Mesenchymal stem cell (in vitro differentiated cells and primary cell): ENCODE results near the gene FARP1.

Source experiments
- DNase-seq: peaks from one replicate; pipeline ENCODE4 v3.0.0-alpha.2; 2013
- H2AFZ ChIP-seq: one replicate; pipeline ENCODE4 v1.6.1; 2013; ENCODE audit warnings: low read depth, mild to moderate bottlenecking, control low read depth, inconsistent platforms, low read length, moderate library complexity
- H2AK5ac ChIP-seq: 2 replicates; pipeline ENCODE4 v1.6.1; 2013; ENCODE audit warnings: low read length, moderate library complexity, mild to moderate bottlenecking, inconsistent platforms; ENCODE audit not compliant: severe bottlenecking
- H2BK120ac ChIP-seq: one replicate; pipeline ENCODE4 v1.6.1; 2013; ENCODE audit warnings: low read depth, mild to moderate bottlenecking, inconsistent platforms, low read length, moderate library complexity
- H2BK12ac ChIP-seq, 2 experiments: one replicate each; pipeline ENCODE4 v1.6.1; 2013; ENCODE audit warnings: inconsistent platforms in 2 of 2, low read length in 2 of 2, mild to moderate bottlenecking in 2 of 2, moderate library complexity in 2 of 2, control low read depth in 1 of 2
- H2BK15ac ChIP-seq: one replicate; pipeline ENCODE4 v1.6.1; 2013; ENCODE audit warnings: mild to moderate bottlenecking, low read depth, inconsistent platforms; ENCODE audit not compliant: poor library complexity, severe bottlenecking
- H2BK5ac ChIP-seq: 2 replicates; pipeline ENCODE4 v1.6.1; 2013; ENCODE audit warnings: low read depth, mild to moderate bottlenecking, low read length, control low read depth, inconsistent platforms; ENCODE audit not compliant: poor library complexity, severe bottlenecking
- H3K14ac ChIP-seq, 2 experiments: one replicate each; pipeline ENCODE4 v1.6.1; 2013; ENCODE audit warnings: inconsistent platforms in 2 of 2, low read length in 2 of 2, control low read depth in 1 of 2, mild to moderate bottlenecking in 1 of 2, moderate library complexity in 1 of 2
- H3K18ac ChIP-seq, 2 experiments: one replicate each; pipeline ENCODE4 v1.6.1; 2013; ENCODE audit warnings: inconsistent platforms in 2 of 2, low read length in 2 of 2, control low read depth in 1 of 2, low read depth in 1 of 2, mild to moderate bottlenecking in 1 of 2
- H3K23ac ChIP-seq, 2 experiments: one replicate each; pipeline ENCODE4 v1.6.1; 2013; ENCODE audit warnings: inconsistent platforms in 2 of 2, low read length in 2 of 2, mild to moderate bottlenecking in 2 of 2, moderate library complexity in 2 of 2, control low read depth in 1 of 2
- H3K27ac ChIP-seq: 2 replicates; pipeline ENCODE4 v1.5.1; 2013; ENCODE audit warnings: mild to moderate bottlenecking, moderate library complexity, low read length, control low read depth, inconsistent platforms; ENCODE audit not compliant: poor library complexity, severe bottlenecking
- H3K27me3 ChIP-seq, 2 experiments: 2 replicates each; pipeline versions ENCODE4 v1.6.1 to v1.7.0; 2013; ENCODE audit warnings: low read length in 2 of 2, mild to moderate bottlenecking in 2 of 2, moderate library complexity in 2 of 2, control low read depth in 1 of 2, inconsistent platforms in 1 of 2; ENCODE audit not compliant: control insufficient read depth in 1 of 2, insufficient read depth in 1 of 2
- H3K36me3 ChIP-seq, 2 experiments: 2 replicates each; pipeline versions ENCODE4 v1.6.1 to v1.7.0; 2013; ENCODE audit warnings: low read length in 2 of 2, control low read depth in 1 of 2, inconsistent platforms in 1 of 2, low read depth in 1 of 2, mild to moderate bottlenecking in 1 of 2; ENCODE audit not compliant: insufficient read depth in 2 of 2, control insufficient read depth in 1 of 2
- H3K4ac ChIP-seq, 2 experiments: one replicate each; pipeline ENCODE4 v1.6.1; 2013; ENCODE audit warnings: inconsistent platforms in 2 of 2, low read length in 2 of 2, mild to moderate bottlenecking in 2 of 2, moderate library complexity in 2 of 2, control low read depth in 1 of 2, low read depth in 1 of 2
- H3K4me1 ChIP-seq: 2 replicates; pipeline ENCODE4 v1.6.1; 2013; ENCODE audit warnings: low read depth, low read length, control low read depth; ENCODE audit not compliant: control insufficient read depth, insufficient read depth
- H3K4me2 ChIP-seq: 2 replicates; pipeline ENCODE4 v1.6.1; 2013; ENCODE audit warnings: low read length, mild to moderate bottlenecking, inconsistent platforms; ENCODE audit not compliant: poor library complexity, severe bottlenecking
- H3K4me3 ChIP-seq, 2 experiments: 2 replicates each; pipeline versions ENCODE4 v1.5.1 to v1.7.0; 2013; ENCODE audit warnings: low read length in 2 of 2, mild to moderate bottlenecking in 2 of 2, control low read depth in 1 of 2, low read depth in 1 of 2; ENCODE audit not compliant: insufficient read depth in 1 of 2
- H3K79me1 ChIP-seq: replicated peaks from 2 replicates; pipeline ENCODE4 v1.6.1; 2013; ENCODE audit warnings: mild to moderate bottlenecking, control low read depth, low read length, inconsistent platforms; ENCODE audit not compliant: poor library complexity, severe bottlenecking
- H3K9ac ChIP-seq: 2 replicates; pipeline ENCODE4 v1.7.0; 2013; ENCODE audit warnings: mild to moderate bottlenecking, low read length, moderate library complexity
- H3K9me3 ChIP-seq: 2 replicates; pipeline ENCODE4 v1.7.0; 2013; ENCODE audit warnings: mild to moderate bottlenecking, low read length; ENCODE audit not compliant: control insufficient read depth
- H4K8ac ChIP-seq: one replicate; pipeline ENCODE4 v1.6.1; 2013; ENCODE audit warnings: inconsistent platforms, mild to moderate bottlenecking, low read length, moderate library complexity
- H4K91ac ChIP-seq: one replicate; pipeline ENCODE4 v1.6.1; 2013; ENCODE audit warnings: mild to moderate bottlenecking, low read length, inconsistent platforms
- WGBS: methylation state at CpG from one replicate; pipeline ENCODE4 v1.1.7; 2013; ENCODE audit warnings: mixed read lengths; 5-methylcytosine and 5-hydroxymethylcytosine counted together

The FARP1 gene

GRCh38 chr13:98134901-98135300 is 8.0 kb upstream of the FARP1 start:
- Histone ChIP-seq H3K23ac (no peak overlapping the region), H3K9me3 (no peaks in the 10 kb centered on the region), H4K8ac (no peak overlapping the region), H2BK15ac (no peak overlapping the region), H2AK5ac (no peak overlapping the region), H4K91ac (no peak overlapping the region), H2BK12ac (no peak overlapping the region), H3K4me2 (no peak overlapping the region), H3K14ac (no peak overlapping the region), H3K4me3 (no peak overlapping the region), H2BK120ac (no peak overlapping the region), H3K4me1 (no peaks in the 10 kb centered on the region), H2BK5ac (no peak overlapping the region), H3K27ac (no peak overlapping the region), H3K9ac (no peak overlapping the region), H3K79me1 (no peaks in the 10 kb centered on the region), H3K36me3 (no peaks in the 10 kb centered on the region), H3K18ac (no peak overlapping the region), H2AFZ (no peak overlapping the region), H3K27me3 (no peaks in the 10 kb centered on the region), H3K4ac (no peak overlapping the region)
- WGBS, result no CpG with 5 or more reads among the region's 1 CpG
- DNase-seq, result no peak

- no peak for DNase-seq
- WGBS, result 92% methylated on average over 7 of the region's 7 CpGs
- Histone ChIP-seq H4K8ac (no peak overlapping the region), H3K79me1 (peaks cover 2% of the 10 kb centered on the region), H3K36me3 (no peaks in the 10 kb centered on the region), H2AK5ac (no peak overlapping the region), H3K4ac (no peak overlapping the region), H3K27ac (no peak overlapping the region), H3K18ac (no peak overlapping the region), H3K4me2 (no peak overlapping the region), H3K9me3 (no peaks in the 10 kb centered on the region), H3K4me1 (peaks cover 12% of the 10 kb centered on the region), H3K23ac (no peak overlapping the region), H3K27me3 (no peaks in the 10 kb centered on the region), H2BK15ac (no peak overlapping the region), H4K91ac (no peak overlapping the region), H2AFZ (no peak overlapping the region), H2BK120ac (no peak overlapping the region), H3K14ac (no peak overlapping the region), H2BK5ac (no peak overlapping the region), H3K9ac (no peak overlapping the region), H3K4me3 (no peak overlapping the region), H2BK12ac (no peak overlapping the region)
Observed at GRCh38 chr13:98141091-98141490, 1.8 kb upstream of the FARP1 start.

- Histone ChIP-seq H3K36me3 (no peaks in the 10 kb centered on the region), H3K4me1 (peaks cover 16% of the 10 kb centered on the region), H2AK5ac (peak overlapping the region; percentile 45), H3K23ac (no peak overlapping the region), H2BK15ac (peak overlapping the region; percentile 73), H3K4me2 (peak overlapping the region; percentile 98), H2BK12ac (peak overlapping the region; percentile 70 to 77), H3K9ac (peak overlapping the region; percentile 63), H3K27ac (no peak overlapping the region), H3K27me3 (no peaks in the 10 kb centered on the region), H2AFZ (peak overlapping the region; percentile 57), H3K9me3 (no peaks in the 10 kb centered on the region), H3K4ac (peak overlapping the region; percentile 54 to 60), H2BK120ac (peak overlapping the region; percentile 66), H4K91ac (peak overlapping the region; percentile 57), H3K18ac (peak overlapping the region; percentile 25 to 86), H2BK5ac (no peak overlapping the region), H3K14ac (peak overlapping the region in 1 of 2 experiments; percentile 84), H4K8ac (peak overlapping the region; percentile 78), H3K4me3 (peak overlapping the region; percentile 80 to 93), H3K79me1 (peaks cover 2% of the 10 kb centered on the region)
- peak; percentile 63 for DNase-seq
- 29% methylated on average over 26 of the region's 27 CpGs for WGBS
Observed at GRCh38 chr13:98141509-98142379, 1.1 kb upstream of the FARP1 start.

- Histone ChIP-seq H3K14ac (peak overlapping the region in 1 of 2 experiments; percentile 75), H3K27ac (no peak overlapping the region), H2AK5ac (no peak overlapping the region), H3K36me3 (no peaks in the 10 kb centered on the region), H2BK12ac (no peak overlapping the region), H3K27me3 (no peaks in the 10 kb centered on the region), H3K4me3 (peak overlapping the region; percentile 91 to 93), H4K8ac (no peak overlapping the region), H2AFZ (no peak overlapping the region), H2BK120ac (peak overlapping the region; percentile 98), H3K79me1 (peaks cover 2% of the 10 kb centered on the region), H3K4ac (peak overlapping the region; percentile 96), H2BK5ac (peak overlapping the region; percentile 78), H3K4me2 (peak overlapping the region; percentile 55), H3K23ac (peak overlapping the region in 1 of 2 experiments; percentile 97), H3K18ac (peak overlapping the region; percentile 93 to 98), H2BK15ac (peak overlapping the region; percentile 87), H3K4me1 (peaks cover 18% of the 10 kb centered on the region), H3K9me3 (no peaks in the 10 kb centered on the region), H3K9ac (peak overlapping the region; percentile 91), H4K91ac (peak overlapping the region; percentile 90)
- DNase-seq, result no peak
- WGBS, result 4% methylated on average over 17 of the region's 66 CpGs
Observed at GRCh38 chr13:98143157-98143553, 261 bp downstream of the FARP1 start.
